ENCODE results near the gene CADPS. TPM values are rescaled to one million over a fixed set of nuclear protein-coding genes. Genes with fewer than 3 reads are reported as not detected.

Gene CADPS
- total and polyA plus RNA-seq, 2 of the 4 experiments (the other 2 are of a cell fraction): not detected

DNA sequence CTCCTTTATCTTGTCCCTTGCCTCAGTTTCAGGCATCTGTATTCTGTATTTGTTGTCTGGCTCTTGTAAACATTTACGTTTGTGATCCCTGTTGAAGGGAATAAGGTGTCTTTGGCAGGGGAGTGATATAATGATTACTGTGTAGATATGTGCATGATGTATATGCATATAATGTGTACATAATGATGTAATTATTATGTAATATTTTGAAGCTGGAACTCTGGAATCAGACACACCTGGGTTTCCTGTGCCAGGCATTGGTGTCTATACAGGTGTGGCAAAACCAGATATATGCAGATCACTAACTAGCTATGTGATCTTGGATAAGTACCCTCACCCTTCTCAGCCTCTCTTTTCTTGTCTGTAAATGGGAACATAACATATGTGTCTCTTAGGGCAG is 260.7 kb downstream of the CADPS start:
- TF ChIP-seq CEBPB (IDR thresholded peaks at IDR 0.05; ENCODE audit: low read depth, low read length) (no peak), BHLHE40 (IDR thresholded peaks at IDR 0.05; ENCODE audit: low read depth, low read length) (no peak), FOS (IDR thresholded peaks at IDR 0.05; ENCODE audit: low read depth, low read length) (no peak), MXI1 (IDR thresholded peaks at IDR 0.05; ENCODE audit: borderline replicate concordance, low read depth, low read length) (no peak), MAZ (IDR thresholded peaks at IDR 0.05; ENCODE audit: borderline replicate concordance, low read depth, low read length) (no peak), NFE2L2 (IDR thresholded peaks at IDR 0.05; ENCODE audit: low read depth, low read length) (no peak), SMC3 (IDR thresholded peaks at IDR 0.05; ENCODE audit: low read depth, low read length) (no peak), RAD21 (IDR thresholded peaks at IDR 0.05; ENCODE audit: low read length) (no peak)
- TF ChIP-seq, protein P1, sequence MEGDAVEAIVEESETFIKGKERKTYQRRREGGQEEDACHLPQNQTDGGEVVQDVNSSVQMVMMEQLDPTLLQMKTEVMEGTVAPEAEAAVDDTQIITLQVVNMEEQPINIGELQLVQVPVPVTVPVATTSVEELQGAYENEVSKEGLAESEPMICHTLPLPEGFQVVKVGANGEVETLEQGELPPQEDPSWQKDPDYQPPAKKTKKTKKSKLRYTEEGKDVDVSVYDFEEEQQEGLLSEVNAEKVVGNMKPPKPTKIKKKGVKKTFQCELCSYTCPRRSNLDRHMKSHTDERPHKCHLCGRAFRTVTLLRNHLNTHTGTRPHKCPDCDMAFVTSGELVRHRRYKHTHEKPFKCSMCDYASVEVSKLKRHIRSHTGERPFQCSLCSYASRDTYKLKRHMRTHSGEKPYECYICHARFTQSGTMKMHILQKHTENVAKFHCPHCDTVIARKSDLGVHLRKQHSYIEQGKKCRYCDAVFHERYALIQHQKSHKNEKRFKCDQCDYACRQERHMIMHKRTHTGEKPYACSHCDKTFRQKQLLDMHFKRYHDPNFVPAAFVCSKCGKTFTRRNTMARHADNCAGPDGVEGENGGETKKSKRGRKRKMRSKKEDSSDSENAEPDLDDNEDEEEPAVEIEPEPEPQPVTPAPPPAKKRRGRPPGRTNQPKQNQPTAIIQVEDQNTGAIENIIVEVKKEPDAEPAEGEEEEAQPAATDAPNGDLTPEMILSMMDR (conservative IDR thresholded peaks at IDR 0.05; ENCODE audit: low read depth, low read length): no peak
- ChIA-PET CTCF (no interaction called here), POLR2A (ENCODE audit: unreplicated experiment) (no interaction called here)
- Histone ChIP-seq H2AK9ac (replicated peaks; ENCODE audit: low read depth, low read length, poor library complexity) (no peak overlapping the region), H3K4ac (ENCODE audit: low read depth, low read length) (no peak overlapping the region), H2AK5ac (ENCODE audit: low read depth, low read length) (no peak overlapping the region), H2BK120ac (ENCODE audit: low read depth, low read length) (no peak overlapping the region), H3K27me3 (ENCODE audit: control insufficient read depth, insufficient read depth, low read length) (peaks cover 4% of the 10 kb centered on the region), H3K4me3 (ENCODE audit: insufficient read depth, low read depth, low read length) (no peak overlapping the region), H3K4me2 (ENCODE audit: low read depth, low read length) (no peak overlapping the region), H3K27ac (ENCODE audit: insufficient read depth, low read length) (no peak overlapping the region), H2BK20ac (ENCODE audit: low read depth, low read length) (no peak overlapping the region), H2BK15ac (ENCODE audit: low read depth, low read length) (no peak overlapping the region), H3K14ac (replicated peaks; ENCODE audit: low read depth, low read length) (no peak overlapping the region), H3K9me3 (ENCODE audit: control insufficient read depth, insufficient read depth, low read length) (no peaks in the 10 kb centered on the region), H4K5ac (ENCODE audit: low read depth, low read length) (no peak overlapping the region), H4K8ac (ENCODE audit: low read depth in 2 of 2, low read length in 2 of 2) (no peak overlapping the region), H4K91ac (ENCODE audit: insufficient read depth, low read depth, low read length) (no peak overlapping the region), H4K20me1 (ENCODE audit: insufficient read depth, low read length) (no peaks in the 10 kb centered on the region), H3K18ac (ENCODE audit: low read depth, low read length) (no peak overlapping the region), H3K9me1 (ENCODE audit: insufficient read depth, low read length) (no peaks in the 10 kb centered on the region), H2AFZ (replicated peaks; ENCODE audit: low read length, poor library complexity) (no peak overlapping the region), H3K4me1 (ENCODE audit: control insufficient read depth, insufficient read depth, low read length) (no peaks in the 10 kb centered on the region), H3K79me1 (ENCODE audit: low read depth in 1 of 2, low read length in 2 of 2) (no peaks in the 10 kb centered on the region), H3K56ac (ENCODE audit: extremely low read depth, insufficient read depth, low read length) (no peak overlapping the region), H3K36me3 (ENCODE audit: control insufficient read depth, insufficient read depth, low read length) (no peaks in the 10 kb centered on the region), H3K9ac (ENCODE audit: low read depth, low read length) (no peak overlapping the region), H3K23ac (ENCODE audit: low read depth, low read length) (no peak overlapping the region), H2BK5ac (ENCODE audit: low read depth, low read length, poor library complexity, severe bottlenecking) (no peak overlapping the region)
- ATAC-seq (ENCODE audit: low read depth) (no peak), DNase-seq (no peak)
- no CpG with 5 or more reads among the region's 1 CpG for WGBS, 2 experiments (ENCODE audit: extremely low coverage in 2 of 2, insufficient read length in 1 of 2)
- in situ Hi-C loops (cut with MboI; ENCODE audit: low sequenced_read_pairs) (loop anchor here (25.0 kb wide), 3 partner anchors 723 to 1373 kb away; partner anchors contain the start of gene C3orf49), intact Hi-C loops (cut with micrococcal nuclease) (no loop called here), dilution Hi-C loops (cut with HindIII; ENCODE audit: low sequenced_read_pairs, unreplicated experiment) (no loop called here)
- no TSS peak for BruUV-seq (replicated peaks)
